ENCODE results near the gene NPL. TPM values are rescaled to one million over a fixed set of nuclear protein-coding genes. Genes with fewer than 3 reads are reported as not detected.

NPL gene
- total RNA-seq, 2 experiments from 2014 or later = 2.7 to 3.1 TPM

DNA sequence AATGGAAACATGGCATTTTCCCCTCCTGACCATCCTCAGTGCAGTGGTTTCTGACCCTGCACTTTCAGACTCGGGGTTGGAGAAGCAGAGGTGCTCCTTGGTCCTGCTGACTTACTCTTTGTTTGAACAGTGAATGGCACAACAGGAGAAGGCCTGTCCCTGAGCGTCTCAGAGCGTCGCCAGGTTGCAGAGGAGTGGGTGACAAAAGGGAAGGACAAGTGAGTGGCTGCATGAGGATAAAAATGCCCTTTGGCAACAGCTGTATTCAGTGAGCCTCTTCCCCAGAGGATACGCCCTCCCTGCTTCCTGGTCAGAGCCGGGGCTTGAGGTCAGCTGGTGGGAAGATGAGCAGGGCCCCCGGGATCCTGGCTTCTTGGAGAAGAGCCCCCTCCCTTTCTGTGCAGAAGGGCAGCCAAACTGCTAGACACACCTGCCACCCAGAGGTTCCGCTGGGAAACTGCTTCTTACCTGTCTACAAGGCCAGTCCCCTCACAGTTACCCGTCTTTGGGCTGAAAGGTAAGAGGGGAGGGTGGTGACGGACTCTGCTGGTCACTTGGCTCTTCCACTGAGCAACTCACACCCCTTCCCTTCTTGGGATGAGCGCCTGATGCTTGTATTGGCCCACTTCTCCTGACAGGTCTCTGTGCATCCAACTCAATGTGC lies 16.6 kb downstream of the NPL start:
- Mint-ChIP-seq H3K9me3 (no peaks in the 10 kb centered on the region), H3K4me1 (no peaks in the 10 kb centered on the region), H3K27ac (no peak overlapping the region), H3K4me3 (no peak overlapping the region), H3K36me3 (ENCODE audit: low read depth) (no peaks in the 10 kb centered on the region), H3K27me3 (no peaks in the 10 kb centered on the region)
- DNase-seq = no peak
- ChIA-PET POLR2A (no interaction called here), CTCF (no interaction called here)

- POLR2A ChIA-PET = no interaction called here
- Mint-ChIP-seq H3K9me3 (no peaks in the 10 kb centered on the region), H3K27me3 (no peaks in the 10 kb centered on the region), H3K27ac (no peak overlapping the region), H3K36me3 (ENCODE audit: low read depth) (no peaks in the 10 kb centered on the region), H3K4me3 (no peak overlapping the region), H3K4me1 (no peaks in the 10 kb centered on the region)
- CTCF ChIA-PET = no interaction called here
- no peak for DNase-seq
Observed at GRCh38 chr1:182807907-182808306, 18.3 kb downstream of the NPL start.

DNA sequence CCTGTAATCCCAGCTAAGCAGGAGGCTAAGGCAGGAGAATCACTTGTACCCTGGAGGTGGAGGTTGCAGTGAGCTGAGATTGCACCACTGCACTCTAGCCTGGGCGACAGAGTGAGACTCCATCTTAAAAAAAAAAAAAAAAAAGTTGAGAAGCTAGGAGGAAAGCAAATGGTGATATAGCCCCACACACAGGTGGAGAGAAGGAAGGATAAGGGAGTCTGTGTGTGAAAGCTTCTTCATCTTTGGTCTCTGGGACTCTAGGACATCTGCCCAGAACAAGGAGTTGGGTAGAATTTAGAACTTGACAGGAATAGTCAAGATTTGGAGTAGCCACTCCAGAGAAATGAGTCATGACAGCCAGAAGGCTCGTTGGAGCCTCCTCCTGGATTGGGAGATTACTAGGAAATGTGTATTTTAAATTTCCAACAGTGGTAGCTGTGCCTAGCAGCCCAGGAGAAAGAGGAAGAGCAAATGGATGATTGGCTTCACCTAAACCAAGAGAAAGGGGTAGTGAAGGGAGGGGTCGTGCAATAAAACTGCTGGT lies 19.9 kb downstream of the NPL start:
- no peak for DNase-seq
- Mint-ChIP-seq H3K4me1 (no peaks in the 10 kb centered on the region), H3K27ac (no peak overlapping the region), H3K4me3 (no peak overlapping the region), H3K36me3 (ENCODE audit: low read depth) (no peaks in the 10 kb centered on the region), H3K9me3 (no peaks in the 10 kb centered on the region), H3K27me3 (no peaks in the 10 kb centered on the region)
- ChIA-PET POLR2A (interaction anchor here (0.6 kb wide), 1 partner anchor 29 kb away, joined by 9 read pairs; no protein-coding TSS in a partner anchor), CTCF (interaction anchor here (0.9 kb wide), 1 partner anchor 48 kb away, joined by 3 read pairs; no protein-coding TSS in a partner anchor)

DNA sequence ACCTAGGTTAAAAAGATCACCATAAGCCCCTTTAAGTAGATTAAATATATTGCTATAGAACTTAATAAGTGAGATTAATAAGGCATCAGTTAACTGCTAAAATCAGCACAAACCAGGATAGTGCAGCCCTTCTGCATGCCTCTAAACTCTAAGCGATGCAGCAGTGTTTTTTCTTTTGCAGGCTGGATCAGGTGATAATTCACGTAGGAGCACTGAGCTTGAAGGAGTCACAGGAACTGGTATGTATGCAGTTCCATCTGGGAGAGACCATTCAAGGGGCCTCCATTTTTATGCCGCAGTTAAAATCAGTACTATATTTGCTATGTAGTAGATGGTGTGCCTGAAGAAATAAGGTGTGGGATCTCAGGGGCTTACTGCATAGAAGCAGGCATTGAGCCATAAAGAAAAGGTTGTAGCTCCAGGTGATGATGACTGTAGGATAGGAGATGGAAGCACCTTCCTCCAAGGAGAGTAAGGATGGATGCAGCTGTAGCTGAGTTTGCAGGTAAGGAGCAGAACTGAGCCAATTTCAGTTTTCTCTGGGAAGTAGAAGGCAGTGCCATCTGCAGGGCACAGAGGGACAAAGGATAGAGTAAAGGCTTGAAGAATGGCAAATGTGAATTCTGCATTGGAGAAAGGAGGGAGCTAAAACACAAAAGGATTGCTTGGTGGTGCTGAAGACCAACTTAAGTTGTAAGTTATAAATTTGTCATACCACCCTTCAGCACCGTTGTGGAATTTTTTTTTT lies 22.6 kb downstream of the NPL start:
- no peak overlapping the region for H3K27ac Mint-ChIP-seq

DNA sequence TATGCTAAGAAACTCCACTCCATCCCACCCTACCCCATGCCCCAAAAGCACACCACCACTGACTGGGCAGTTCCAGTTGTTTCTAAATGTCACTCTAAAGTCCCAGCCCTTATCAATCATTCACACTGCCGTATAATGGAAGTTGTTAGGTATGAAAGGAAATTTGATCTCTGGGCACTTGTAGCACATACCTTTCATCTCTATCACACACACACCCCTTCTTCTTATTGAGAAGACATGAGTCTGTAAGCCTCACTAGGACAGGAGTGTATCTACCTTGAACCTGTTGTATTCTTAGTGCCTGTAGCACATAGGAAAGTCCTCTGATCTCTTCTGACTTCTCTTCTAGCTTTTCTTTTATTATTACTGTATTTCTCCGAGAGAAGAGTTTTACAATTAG lies 27.3 kb downstream of the NPL start:
- ChIA-PET CTCF (no interaction called here), POLR2A (no interaction called here)
- Mint-ChIP-seq H3K4me1 (no peaks in the 10 kb centered on the region), H3K4me3 (no peak overlapping the region), H3K9me3 (no peaks in the 10 kb centered on the region), H3K27me3 (no peaks in the 10 kb centered on the region), H3K27ac (no peak overlapping the region), H3K36me3 (ENCODE audit: low read depth) (no peaks in the 10 kb centered on the region)
- no peak for DNase-seq

More for the DNA sequence above, 22.6 kb downstream of the NPL start:
- ChIA-PET POLR2A (no interaction called here), CTCF (no interaction called here)
- Mint-ChIP-seq H3K9me3 (no peaks in the 10 kb centered on the region), H3K36me3 (ENCODE audit: low read depth) (no peaks in the 10 kb centered on the region), H3K4me3 (no peak overlapping the region), H3K27me3 (no peaks in the 10 kb centered on the region), H3K4me1 (no peaks in the 10 kb centered on the region)
- no peak for DNase-seq

- Mint-ChIP-seq H3K36me3 (ENCODE audit: low read depth) (no peaks in the 10 kb centered on the region), H3K27ac (no peak overlapping the region), H3K27me3 (no peaks in the 10 kb centered on the region), H3K9me3 (no peaks in the 10 kb centered on the region), H3K4me1 (no peaks in the 10 kb centered on the region), H3K4me3 (no peak overlapping the region)
- DNase-seq = no peak
- POLR2A ChIA-PET = no interaction called here
- CTCF ChIA-PET = no interaction called here
Observed at GRCh38 chr1:182817802-182818201, 28.2 kb downstream of the NPL start.

- POLR2A ChIA-PET = no interaction called here
- no peaks in the 10 kb centered on the region for H3K9me3 Mint-ChIP-seq
- no peak overlapping the region for H3K4me3 Mint-ChIP-seq
- H3K4me1 Mint-ChIP-seq = no peaks in the 10 kb centered on the region
- CTCF ChIA-PET = interaction anchor here (1.0 to 1.2 kb wide), 2 partner anchors 17 to 174 kb away, joined by 3 read pairs; no protein-coding TSS in a partner anchor
- DNase-seq = no peak
- H3K27me3 Mint-ChIP-seq = no peaks in the 10 kb centered on the region
- H3K27ac Mint-ChIP-seq = no peak overlapping the region
- no peaks in the 10 kb centered on the region for H3K36me3 Mint-ChIP-seq (ENCODE audit: low read depth)
Observed at GRCh38 chr1:182823220-182823619, 33.6 kb downstream of the NPL start.

- Mint-ChIP-seq H3K9me3 (no peaks in the 10 kb centered on the region), H3K27me3 (no peaks in the 10 kb centered on the region), H3K27ac (no peak overlapping the region), H3K4me3 (no peak overlapping the region), H3K4me1 (peaks cover 6% of the 10 kb centered on the region), H3K36me3 (ENCODE audit: low read depth) (no peaks in the 10 kb centered on the region)
- POLR2A ChIA-PET = no interaction called here
- no peak for DNase-seq
- CTCF ChIA-PET = no interaction called here
Observed at GRCh38 chr1:182826892-182827291, 37.3 kb downstream of the NPL start.

- POLR2A ChIA-PET = interaction anchor here (0.5 kb wide), 1 partner anchor 95 kb away, joined by 4 read pairs; no protein-coding TSS in a partner anchor
- CTCF ChIA-PET = interaction anchor here (1.2 kb wide), 1 partner anchor 14 kb away, joined by 3 read pairs; no protein-coding TSS in a partner anchor
- Mint-ChIP-seq H3K9me3 (no peaks in the 10 kb centered on the region), H3K4me1 (peaks cover 6% of the 10 kb centered on the region), H3K27ac (no peak overlapping the region), H3K27me3 (peaks cover 8% of the 10 kb centered on the region), H3K4me3 (no peak overlapping the region), H3K36me3 (ENCODE audit: low read depth) (no peaks in the 10 kb centered on the region)
- no peak for DNase-seq
Observed at GRCh38 chr1:182829285-182829932, 39.8 kb downstream of the NPL start.

DNA sequence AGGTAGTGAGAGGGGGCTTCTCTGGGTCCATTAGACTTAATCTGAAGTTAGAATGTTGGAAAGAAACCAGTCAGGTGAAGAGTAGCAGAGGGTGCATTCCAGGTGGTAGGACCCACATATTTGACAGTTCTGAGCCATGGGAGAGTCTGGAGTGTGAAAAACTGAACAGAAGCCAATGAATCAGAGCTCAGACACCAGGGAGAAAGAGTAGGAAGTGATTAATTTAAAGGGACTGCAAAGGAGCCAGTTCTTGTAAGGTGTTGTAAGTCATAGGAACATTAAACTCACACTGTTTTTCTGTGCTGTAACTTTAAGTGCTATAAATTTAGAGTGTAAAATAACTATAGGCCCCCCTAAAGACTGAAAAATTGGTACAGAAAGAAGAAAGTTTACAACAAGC lies 43.7 kb downstream of the NPL start:
- H3K36me3 Mint-ChIP-seq (ENCODE audit: low read depth) = no peaks in the 10 kb centered on the region
- H3K27ac Mint-ChIP-seq = no peak overlapping the region
- H3K4me3 Mint-ChIP-seq = no peak overlapping the region
- H3K27me3 Mint-ChIP-seq = peaks cover 9% of the 10 kb centered on the region
- ChIA-PET POLR2A (no interaction called here), CTCF (no interaction called here)
- peaks cover 8% of the 10 kb centered on the region for H3K4me1 Mint-ChIP-seq
- H3K9me3 Mint-ChIP-seq = no peaks in the 10 kb centered on the region
- DNase-seq = no peak

GRCh38 chr1:182834326-182834725 lies 44.8 kb downstream of the NPL start:
- DNase-seq = no peak
- Mint-ChIP-seq H3K4me1 (peaks cover 11% of the 10 kb centered on the region), H3K9me3 (no peaks in the 10 kb centered on the region), H3K27me3 (peaks cover 9% of the 10 kb centered on the region), H3K27ac (no peak overlapping the region), H3K4me3 (no peak overlapping the region), H3K36me3 (ENCODE audit: low read depth) (no peaks in the 10 kb centered on the region)
- ChIA-PET POLR2A (no interaction called here), CTCF (no interaction called here)

- peaks cover 13% of the 10 kb centered on the region for H3K4me1 Mint-ChIP-seq
- no peak overlapping the region for H3K4me3 Mint-ChIP-seq
- no peak overlapping the region for H3K27ac Mint-ChIP-seq
- POLR2A ChIA-PET = no interaction called here
- CTCF ChIA-PET = no interaction called here
- no peaks in the 10 kb centered on the region for H3K9me3 Mint-ChIP-seq
- H3K27me3 Mint-ChIP-seq = peaks cover 9% of the 10 kb centered on the region
- no peak for DNase-seq
- H3K36me3 Mint-ChIP-seq (ENCODE audit: low read depth) = peaks cover 9% of the 10 kb centered on the region
Observed at GRCh38 chr1:182835806-182836205, 46.2 kb downstream of the NPL start.

All from activated CD4-positive, alpha-beta T cell treated with anti-CD3 and anti-CD28 coated beads, Interleukin-2, amount 10 ng/mL, durations not matched to agents 7 days and 5 days (primary cell).